NCI-H2171 treated with DMSO at 0.1 percent for 48 hours (cell line): ENCODE data around the gene KNDC1.
A peak's percentile ranks its signal among the peaks of the same experiment; 100 is the strongest.

ENCODE experiments used
- DNase-seq: peaks from one replicate; lab custom pipeline; 2025; lab: John Stamatoyannopoulos, UW

The KNDC1 gene

DNA sequence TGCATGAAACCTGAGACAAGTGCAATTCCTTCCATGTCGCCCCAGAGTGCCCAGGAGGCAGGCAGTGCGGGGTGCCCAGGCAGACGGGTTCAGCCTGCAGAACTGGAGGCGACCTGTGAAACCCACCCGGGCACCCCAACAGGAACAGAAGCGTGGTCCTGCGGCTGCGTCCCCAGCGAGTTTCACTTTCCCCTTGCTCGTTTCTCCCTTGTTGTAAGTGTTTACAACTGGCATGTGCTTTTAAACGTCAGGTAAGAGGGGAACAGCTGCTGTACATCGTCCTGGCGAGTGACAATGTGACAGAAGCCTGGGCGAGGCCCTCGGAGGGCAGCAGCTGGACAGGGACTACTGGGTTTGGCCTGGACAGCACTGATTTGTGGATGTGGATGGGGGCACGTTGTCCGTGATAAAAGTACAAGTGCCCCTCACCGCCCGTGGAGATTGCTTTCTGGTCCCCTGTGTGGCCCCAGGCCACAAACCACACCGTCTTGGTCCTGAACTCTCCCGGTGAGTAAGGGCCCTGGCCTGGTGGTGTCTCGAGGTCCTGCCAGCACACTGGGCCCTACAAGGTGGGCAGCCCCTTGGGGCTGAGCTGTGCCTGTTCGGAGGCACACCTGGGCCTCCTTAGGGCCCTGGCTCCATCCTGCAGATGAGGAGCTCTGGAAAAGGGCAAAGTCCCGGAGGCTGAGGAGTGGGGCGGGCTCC lies 81.6 kb downstream of the KNDC1 start:
- DNase-seq = no peak

DNA sequence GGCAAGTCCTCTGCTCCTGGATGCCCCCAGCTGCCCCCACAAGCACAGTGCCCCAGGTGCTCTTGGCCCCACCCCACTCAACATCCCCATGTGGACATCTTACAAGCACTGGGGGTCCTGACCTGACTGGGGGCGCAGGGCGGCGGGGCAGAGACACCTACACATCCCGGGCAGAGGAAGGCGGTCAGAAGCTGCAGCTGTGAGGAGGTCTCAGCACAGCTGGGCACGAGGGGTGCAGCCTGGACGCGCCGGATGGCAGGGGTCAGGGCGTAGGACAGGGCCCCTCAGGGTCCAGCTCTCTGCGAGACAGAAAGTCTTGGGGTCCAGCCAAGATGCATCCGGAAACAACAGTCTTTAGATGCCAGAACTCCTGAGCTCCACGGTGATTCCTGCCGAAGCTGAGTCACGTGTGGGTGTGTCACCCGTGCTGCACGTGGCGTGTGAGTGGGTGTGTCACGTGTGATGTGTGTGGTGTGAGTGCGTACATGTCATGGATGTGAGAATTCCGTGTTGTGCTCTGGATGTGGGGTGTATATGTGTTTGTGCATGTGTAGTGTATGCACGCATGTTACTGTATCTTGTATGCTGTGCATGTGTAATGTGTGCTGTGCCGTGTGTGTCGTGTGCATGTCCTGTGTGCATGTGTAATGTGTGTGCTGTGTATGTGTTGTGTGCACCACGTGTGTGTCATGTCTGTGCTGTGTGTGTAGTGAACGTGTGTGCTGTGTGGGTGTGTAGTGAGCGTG lies 82.8 kb downstream of the KNDC1 start:
- DNase-seq = no peak

DNA sequence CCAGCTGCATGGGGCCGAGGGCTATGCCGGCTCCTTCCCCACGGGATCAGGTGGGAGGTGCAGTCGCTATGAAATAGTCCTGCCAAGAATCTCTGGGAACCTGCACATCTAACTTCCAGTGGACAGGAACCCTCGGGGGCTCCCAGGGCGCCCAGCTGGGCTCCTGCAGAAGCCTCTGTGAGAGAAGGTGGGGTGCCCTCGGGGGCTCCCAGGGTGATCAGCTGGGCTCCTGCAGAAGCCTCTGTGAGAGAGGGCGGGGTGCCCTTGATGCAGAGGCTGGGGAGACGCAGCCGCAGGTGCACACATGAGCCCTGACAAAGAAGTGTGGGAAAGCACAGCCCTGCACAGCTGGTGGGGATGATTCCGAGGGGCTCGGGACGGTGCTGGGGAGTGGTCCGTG lies 83.6 kb downstream of the KNDC1 start:
- DNase-seq = no peak

DNA sequence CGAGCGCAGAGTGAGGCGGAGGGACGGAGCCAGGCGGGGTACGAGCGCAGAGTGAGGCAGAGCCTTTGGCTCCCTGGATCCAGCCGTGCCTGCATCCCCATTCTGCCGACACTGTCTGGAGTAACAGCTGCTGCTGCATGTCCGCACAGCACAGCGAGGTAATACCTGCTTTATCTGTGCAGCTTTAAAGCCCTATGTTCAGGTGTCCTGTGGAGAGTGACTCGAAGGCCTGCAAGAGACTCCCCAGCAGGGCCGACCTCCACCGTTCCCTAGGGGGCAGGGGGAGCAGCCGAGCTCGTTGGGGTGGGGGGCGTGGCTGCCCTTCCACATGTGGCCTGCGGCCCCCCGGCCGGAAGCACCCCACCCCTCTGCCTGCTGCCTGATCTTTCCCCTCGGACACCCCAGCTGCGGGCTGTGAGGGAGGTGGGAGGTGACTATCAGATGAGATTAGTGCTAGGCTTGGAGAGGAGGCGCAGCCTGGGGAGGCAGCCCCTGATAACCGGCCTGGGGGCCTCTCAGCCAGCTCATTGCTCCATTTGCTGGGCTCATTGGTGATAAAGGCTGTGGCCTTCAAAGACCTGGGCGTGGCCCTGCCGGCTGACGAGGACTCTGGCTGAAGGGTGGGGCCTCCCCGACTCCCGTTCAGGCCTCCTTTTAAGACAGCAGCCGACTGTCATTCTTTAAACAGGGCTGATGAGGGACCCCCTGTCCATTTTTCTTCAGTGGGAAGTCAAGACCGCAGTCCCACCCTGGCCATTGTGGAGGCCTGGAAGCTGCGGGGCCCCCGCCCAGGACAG lies 85.6 kb downstream of the KNDC1 start:
- no peak for DNase-seq

DNA sequence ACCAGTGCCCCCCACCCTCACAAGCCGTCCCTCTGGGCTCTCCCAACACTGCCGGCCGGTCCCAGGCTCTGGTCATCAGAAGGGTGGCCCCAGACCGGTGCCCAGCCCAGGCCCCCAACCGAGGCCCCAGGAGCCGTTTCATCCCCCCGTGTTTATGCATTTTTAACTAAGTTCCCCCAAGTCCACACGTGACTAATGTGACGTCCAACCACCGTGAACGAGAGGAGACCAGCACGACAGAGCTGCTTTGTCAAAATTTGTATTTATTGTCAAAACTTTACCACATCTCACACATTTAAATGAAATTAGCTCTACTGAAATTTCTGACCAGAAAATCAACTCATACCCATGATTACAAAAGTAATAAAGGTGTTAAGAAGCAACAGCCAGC lies 86.2 kb downstream of the KNDC1 start:
- DNase-seq = no peak

DNA sequence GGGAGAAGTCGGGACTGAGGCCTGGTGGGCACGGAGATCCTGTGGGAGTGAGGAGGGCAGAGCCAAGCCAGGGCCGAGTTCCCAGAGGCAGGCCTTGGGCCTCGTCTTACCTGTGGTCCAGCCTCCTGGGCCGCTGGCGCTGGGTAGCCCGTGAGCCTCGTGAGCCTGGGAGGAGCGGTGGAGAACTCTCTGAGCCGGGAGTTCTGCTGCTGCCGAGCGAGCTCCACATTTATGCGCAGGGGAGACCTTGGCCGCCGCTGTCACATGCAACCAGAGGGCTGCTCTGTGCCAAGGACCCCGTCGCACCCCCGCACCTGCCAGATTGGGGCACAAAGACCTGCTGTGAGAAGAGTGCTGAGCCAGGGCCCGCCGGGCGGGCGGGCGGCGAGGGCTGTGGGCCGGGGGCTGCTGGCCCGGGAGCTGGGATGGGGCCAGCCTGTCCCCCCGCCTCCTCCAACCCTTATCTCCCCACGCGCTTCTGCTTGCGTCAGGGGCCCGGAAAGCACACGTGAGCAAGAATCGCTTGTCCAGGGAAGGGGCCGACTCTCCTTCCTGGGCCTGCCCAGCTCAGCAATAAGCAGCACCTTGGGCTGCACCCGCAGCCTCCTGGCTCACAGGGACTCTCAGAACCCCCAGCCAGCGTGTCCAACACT lies 87.8 kb downstream of the KNDC1 start:
- no peak for DNase-seq

DNA sequence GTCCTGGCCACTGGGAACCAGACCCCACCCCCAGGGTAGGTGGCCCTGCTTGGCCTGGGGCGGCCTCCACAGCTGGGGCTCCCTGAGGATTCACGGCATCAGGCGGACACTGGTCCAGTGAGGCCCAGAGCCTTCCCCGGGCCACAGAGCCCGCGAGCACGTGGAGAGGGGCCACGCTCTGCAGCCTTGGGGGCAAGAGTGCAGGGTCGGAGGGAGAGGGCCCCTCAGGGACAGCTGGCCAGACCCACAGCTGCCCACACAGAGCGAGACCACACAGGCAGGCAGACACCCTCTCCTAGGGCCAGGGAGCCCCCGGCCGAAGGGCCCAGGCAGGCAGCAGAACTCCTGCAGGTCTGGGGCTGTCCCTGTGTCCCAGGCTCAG lies 88.3 kb downstream of the KNDC1 start:
- no peak for DNase-seq

DNA sequence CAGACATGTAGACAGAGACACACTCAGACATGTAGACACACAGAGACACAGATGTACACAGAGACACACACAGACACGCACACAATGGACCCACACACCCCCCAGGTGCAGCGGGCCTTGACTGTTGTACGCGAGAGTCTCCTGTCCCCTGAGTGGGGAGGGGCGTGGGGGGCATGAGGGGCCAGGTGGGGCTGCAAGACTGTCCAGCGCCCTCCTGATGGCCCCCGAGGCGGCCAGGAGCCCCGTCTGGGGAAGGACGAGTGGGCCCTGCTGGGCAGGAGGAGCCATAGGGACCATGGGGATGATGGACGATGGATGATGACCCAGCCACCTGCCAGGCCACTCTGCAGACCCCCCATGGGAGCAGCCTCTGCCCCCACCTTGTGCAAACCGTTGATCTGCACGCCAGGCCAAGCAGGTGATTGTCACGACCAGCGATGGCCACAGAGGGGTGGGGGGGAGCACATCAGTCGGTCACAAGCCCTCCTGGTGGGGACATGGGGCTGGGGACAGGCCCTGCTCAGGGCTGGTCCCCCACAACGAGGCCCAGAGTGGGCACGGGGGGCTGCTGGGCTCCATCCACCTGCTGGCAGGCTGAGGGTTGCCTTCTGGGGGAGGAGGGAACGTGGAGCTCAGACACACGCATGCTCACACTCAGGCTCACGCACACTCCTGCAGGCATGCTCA lies 89.2 kb downstream of the KNDC1 start:
- no peak for DNase-seq

DNA sequence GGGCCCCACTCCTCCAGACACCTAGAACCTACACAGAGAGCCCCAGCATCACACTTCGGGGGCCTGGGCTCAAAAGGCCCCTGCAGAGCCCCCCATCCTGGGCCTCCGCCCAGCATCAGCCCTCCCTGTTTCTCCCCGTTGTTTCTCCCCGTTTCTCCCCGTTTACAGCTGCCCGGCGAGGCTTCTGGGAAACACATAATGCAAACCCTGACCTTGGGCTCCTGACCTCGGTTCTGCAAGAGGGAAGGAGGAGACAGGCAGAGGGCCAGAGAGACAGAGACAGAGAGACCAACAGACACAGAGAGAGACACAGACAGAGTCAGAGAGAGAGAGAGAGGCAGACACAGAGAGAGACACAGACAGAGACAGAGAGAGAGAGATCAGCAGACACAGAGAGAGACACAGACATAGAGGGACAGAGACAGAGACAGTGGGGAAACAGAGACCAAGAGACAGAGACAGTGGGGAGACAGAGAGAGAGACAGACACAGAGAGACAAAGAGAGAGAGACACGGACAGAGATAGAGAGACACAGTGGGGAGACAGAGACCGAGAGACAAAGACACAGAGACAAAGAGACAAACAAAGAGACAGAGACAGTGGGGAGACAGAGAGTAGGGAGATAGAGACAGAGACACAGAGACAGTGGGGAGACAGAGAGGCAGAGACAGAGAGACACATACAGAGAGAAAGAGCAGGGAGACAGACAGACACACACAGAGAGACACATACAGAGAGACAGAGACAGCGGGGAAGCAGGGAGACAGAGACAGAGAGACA lies 90.1 kb downstream of the KNDC1 start:
- DNase-seq = no peak

DNA sequence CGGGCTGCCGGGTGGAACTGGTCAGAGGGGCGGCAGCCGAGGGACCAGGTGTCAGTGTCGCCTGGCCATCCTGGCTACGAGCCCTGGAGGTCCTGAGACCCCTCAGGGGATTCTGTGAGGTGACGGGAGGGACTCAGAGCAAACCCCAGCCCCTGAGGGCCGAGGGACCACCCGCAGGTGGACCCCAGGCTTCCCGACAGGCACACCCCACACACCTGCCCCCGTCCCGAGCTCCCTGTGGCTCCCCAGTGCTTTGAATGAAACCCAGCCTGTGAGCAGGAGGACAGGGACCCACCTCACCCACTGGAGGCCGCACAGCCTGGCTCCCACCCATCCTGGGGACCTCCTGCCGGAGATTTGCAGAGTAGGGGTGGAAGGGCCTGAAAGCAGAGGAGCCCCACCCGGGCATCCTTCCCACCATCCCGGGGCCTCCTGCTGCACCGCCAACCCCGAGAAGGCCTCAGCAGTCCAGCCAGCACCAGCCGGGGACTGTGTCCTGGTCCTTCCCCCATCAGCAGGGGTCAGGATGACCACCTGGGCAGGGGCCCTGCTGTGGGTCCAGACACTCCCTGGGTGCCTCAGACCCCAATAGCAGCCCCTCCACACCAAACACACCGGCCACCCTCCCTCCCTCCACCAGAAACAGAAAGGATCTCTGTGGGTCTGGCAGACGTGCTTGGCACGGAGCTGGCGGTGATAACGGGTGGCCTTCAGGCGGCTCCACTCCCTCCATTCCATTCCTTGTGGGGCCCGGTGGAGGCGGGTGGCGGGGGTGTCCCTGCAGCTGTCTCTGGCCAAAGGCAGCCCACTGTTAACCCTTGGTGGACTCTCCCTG lies 91.6 kb downstream of the KNDC1 start:
- no peak for DNase-seq

DNA sequence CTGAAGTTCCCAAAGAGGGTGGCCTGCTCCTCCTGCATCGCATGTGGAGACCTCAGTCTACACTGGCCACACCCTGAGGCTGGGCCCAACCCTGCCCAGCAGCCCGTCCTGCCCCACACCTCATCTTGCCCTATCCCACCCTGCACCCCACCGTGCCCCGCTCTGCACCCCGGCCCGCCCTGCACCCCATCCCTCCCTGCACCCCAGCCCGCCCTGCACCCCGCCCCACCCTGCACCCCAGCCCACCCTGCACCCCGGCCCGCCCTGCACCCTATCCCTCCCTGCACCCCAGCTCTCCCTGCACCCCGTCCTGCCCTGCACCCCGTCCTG lies 92.2 kb downstream of the KNDC1 start:
- DNase-seq = no peak

DNA sequence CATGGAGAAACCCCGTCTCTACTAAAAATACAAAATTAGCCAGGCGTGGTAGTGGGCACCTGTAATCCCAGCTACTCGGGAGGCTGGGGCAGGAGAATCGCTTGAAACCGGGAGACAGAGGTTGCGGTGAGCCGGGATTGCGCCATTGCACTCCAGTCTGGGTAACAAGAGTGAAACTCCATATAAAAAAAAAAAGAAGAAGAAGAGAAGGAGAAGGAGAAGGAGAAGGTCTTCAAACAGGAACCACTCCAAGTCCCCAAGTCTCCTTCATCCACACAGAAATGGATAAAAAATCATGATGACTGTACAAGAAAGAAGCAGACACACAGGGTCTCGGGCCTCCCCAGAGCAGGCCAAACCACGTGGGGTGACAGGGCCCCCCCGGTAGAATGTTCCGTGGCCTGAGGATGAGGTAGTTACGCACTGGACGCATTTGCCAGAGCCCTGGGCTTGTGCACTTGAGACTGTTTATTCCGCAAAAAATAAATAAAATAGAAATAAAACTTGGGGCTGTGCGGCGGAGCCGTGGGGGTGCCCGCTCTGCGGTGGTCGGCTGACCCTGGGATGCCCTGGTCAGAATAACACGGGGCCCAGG lies 93.4 kb downstream of the KNDC1 start:
- DNase-seq = no peak

DNA sequence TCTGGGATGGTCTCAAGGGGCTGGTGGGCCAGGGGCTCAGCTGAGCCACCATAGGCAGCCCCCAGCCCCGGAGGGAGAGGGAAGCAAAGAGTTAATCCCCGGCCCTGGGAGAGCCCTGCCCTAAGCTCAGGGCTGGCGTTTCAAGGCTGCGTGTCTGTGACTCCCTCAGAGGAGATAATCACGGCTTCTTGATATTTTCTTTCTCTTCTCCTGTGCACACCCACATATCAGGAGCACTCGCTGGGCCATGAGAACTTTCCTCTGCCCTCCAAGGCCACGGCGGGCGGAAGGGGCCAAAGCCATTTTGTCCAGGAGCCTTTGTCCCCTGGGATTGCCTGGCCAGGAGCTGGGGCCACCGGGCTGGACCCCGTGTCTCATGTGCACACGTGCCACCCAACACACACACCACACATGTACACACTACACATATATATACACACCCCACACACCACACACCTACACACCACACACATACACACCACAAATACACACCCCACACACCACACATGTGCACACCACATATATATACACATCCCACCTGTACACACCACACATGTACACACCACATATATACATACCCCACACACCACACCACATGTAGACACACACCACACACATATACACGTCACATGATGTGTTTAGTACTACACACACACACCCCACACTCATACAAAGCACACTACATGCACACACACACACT lies 94.6 kb downstream of the KNDC1 start:
- no peak for DNase-seq

DNA sequence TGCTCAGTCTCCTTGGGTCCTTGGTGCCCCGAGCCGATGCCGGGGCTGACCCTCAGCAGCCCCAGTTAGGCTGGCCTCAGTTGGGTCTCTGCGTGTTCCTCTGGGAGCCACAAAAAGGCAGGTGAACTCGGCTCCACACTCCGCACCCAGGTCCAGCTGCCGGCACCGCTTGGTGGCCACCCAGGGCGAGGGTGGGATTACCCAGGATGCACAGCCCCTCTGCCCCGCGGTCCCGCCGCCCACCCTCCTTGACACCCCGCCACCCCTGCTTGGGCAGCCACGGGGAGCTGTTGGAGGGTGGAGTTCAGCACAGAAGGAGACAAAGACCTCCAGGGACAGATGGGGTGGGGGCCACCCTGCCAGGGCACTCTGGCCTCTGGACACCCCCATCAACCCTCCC lies 95.3 kb downstream of the KNDC1 start:
- no peak for DNase-seq

DNA sequence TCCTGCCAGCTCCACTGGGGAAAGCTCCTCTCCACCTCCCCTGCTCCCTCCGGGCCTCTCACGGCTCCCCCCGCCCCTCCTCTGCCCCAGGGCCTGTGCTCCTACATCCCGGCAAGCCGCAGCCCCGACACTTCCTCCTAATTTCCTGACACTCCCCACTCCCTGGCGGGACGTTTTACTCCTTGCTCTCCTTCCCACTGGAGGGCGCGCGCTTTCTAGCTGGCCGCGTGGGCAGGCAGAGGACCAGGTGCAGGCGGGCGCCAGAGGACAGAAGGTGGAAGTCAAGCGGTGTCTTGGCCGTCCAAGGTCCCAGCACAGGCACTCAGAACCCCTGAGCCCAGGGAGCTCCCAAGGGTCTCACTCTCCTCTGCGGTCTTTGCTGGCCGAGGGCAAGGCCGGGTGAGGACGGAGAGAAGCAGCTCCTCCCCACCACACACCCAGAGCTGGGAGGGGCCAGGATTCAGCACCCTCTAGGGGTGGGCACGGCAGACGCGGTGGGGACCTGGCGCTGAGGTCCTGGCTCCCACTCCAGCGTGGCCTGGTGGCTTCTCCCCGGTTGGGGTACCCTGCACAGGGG lies 97.6 kb downstream of the KNDC1 start:
- DNase-seq = peak; percentile 15

DNA sequence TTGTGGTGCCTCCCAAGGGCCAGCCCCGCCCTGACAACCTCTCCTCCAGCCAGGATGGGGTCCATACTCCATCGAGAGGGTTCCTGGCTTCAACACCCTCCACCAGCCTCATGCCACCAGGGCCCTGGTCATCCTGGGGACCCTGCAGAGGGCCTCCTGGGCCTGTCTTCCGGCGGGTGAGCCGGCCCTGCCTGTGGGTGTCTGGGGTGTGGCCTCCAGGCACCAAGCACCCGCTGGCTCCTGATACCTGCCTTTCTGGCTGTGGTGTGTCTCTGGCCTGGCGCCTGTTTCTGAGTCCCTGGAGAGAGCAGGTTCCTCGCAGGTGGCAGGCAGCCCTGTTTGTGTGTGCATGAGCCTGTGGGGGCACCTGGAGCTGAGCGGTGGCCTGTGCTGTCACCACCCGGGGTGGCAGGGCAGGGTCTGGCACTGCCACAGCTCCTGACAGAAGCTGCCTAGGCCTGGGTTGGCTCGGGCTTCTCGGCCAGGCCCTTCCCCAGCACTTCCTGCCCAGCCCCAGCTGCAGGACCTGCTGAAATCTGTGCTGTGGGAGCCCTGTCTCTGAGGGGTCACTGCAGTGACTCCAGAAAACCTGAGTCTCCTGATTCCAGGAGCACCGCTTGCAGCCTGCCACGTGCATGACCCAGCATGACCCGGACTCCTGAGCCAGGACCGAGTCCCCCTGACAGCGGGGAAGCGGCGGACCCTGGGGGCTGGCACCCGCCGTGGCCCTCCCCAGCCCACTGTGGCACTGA lies 98.2 kb downstream of the KNDC1 start:
- peak; percentile 66 for DNase-seq

DNA sequence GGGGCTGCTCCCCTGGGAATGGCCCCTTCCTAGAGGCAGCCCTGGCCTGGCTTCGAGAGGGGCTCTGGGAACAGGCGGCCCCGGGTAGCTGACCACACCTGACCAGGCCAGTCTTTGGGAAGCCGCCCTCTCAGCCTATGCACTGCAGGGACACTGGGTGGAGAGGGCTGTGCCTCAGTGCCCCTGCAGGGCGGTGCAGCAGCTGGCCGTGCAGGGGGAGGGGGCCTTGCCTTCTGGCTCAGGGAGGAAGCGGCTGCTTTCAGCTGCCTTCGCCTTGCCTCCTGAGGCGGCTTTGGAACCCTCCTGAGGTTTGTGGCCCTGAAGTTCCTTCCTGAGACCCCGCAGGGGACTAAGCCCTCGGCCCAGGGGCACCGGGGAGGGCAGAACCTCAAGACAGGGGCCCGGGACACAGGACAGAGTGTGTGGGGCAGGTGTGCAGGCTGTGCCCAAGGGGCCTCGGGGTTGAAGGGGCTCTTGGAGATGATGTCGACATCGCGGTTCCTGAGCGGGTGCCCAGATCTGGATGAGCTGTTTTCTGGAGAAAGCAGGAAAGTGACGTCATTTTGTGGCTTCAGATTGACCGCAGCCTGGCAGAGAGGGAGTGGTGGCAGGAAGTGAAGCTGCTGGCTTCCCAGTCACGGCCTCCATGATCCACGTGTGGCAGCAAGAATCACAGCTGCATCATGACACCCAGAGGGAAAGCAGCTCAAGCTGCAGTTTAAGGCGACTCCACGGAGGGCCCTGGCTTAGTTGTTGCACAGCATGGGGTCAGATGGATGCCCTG lies 99.0 kb downstream of the KNDC1 start:
- DNase-seq = peak; percentile 35
